ENCODE results near the gene SOX11. TPM values are rescaled to one million over a fixed set of nuclear protein-coding genes. Genes with fewer than 3 reads are reported as not detected.

Gene SOX11
- total RNA-seq, 1 donor from 2014 or later = 31.6 TPM

DNA sequence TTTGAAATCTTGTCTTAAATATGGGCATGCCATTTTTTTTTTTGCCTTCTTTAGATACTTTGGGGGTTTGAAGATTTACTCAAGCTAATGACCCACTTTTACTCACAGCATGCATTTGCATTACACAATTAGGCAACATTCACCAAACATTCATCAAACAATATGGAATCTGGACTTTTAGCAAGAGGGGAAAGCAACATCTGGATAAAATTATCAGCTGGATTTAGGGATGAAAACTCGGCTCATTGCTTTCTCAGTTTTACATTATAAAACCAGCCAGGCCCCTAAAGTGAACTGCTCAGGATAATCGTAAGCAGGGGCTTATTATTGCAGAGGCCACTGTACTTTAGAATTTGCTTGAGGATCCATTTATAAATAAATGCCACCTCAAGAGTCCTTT lies 44.7 kb downstream of the SOX11 start:
- Mint-ChIP-seq H3K4me1 (ENCODE audit: low read depth) (no peaks in the 10 kb centered on the region), H3K36me3 (ENCODE audit: low read depth) (no peaks in the 10 kb centered on the region), H3K27me3 (ENCODE audit: low read depth) (no peaks in the 10 kb centered on the region), H3K9me3 (ENCODE audit: low read depth) (no peaks in the 10 kb centered on the region), H3K27ac (ENCODE audit: unreplicated experiment) (no peak overlapping the region), H3K4me3 (ENCODE audit: unreplicated experiment) (no peak overlapping the region)
- DNase-seq (ENCODE audit: low spot score) = no peak
- TF ChIP-seq, protein P1, sequence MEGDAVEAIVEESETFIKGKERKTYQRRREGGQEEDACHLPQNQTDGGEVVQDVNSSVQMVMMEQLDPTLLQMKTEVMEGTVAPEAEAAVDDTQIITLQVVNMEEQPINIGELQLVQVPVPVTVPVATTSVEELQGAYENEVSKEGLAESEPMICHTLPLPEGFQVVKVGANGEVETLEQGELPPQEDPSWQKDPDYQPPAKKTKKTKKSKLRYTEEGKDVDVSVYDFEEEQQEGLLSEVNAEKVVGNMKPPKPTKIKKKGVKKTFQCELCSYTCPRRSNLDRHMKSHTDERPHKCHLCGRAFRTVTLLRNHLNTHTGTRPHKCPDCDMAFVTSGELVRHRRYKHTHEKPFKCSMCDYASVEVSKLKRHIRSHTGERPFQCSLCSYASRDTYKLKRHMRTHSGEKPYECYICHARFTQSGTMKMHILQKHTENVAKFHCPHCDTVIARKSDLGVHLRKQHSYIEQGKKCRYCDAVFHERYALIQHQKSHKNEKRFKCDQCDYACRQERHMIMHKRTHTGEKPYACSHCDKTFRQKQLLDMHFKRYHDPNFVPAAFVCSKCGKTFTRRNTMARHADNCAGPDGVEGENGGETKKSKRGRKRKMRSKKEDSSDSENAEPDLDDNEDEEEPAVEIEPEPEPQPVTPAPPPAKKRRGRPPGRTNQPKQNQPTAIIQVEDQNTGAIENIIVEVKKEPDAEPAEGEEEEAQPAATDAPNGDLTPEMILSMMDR (IDR thresholded peaks at IDR 0.05) = no peak

DNA sequence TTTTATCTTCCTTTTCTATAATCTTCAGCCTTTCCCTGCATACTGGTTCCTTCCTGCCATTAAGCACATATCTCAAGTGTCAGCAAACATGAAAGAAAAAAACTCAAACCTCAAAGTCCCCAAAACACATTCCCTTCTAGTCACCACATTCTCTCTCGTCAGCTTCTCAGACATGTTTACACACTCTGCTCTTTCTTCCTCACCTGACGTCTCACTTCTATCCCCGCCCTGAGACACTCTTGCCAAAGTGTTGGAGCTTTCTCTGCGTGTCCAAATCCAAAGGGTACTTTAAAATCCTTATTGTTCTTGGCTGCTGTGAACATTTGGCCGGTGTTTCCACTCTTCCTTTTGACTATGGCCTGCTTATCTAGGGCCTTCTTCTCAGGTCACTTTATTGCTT lies 47.9 kb downstream of the SOX11 start:
- no peak overlapping the region for H3K4me3 Mint-ChIP-seq (ENCODE audit: unreplicated experiment)
- H3K4me1 Mint-ChIP-seq (ENCODE audit: low read depth) = no peaks in the 10 kb centered on the region
- H3K9me3 Mint-ChIP-seq (ENCODE audit: low read depth) = no peaks in the 10 kb centered on the region
- DNase-seq (ENCODE audit: low spot score) = no peak
- H3K36me3 Mint-ChIP-seq (ENCODE audit: low read depth) = no peaks in the 10 kb centered on the region
- peaks cover 2% of the 10 kb centered on the region for H3K27me3 Mint-ChIP-seq (ENCODE audit: low read depth)
- H3K27ac Mint-ChIP-seq (ENCODE audit: unreplicated experiment) = no peak overlapping the region
- TF ChIP-seq, protein P1 (IDR thresholded peaks at IDR 0.05) = no peak

DNA sequence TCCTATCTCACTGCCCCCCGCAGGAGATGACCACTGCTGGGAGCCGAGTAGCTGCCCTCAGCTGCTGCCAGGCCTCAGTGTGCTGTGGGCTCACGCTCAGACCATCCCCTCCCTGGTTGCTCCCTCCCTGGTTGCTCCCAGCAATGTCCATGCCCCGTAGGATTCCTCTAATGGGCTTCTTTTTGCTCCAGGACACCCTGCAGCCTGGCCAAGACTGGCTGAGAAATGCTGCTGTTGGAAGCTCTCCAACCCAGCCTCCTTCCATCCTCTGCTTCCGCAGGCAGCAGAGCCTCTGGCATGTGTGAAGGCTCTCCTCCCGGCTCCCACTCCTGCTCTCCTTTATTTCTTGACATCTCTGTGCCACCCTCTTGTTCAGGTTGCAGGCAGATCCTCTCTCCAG lies 48.6 kb downstream of the SOX11 start:
- H3K27ac Mint-ChIP-seq (ENCODE audit: unreplicated experiment) = no peak overlapping the region
- TF ChIP-seq, protein P1 (IDR thresholded peaks at IDR 0.05) = no peak
- H3K4me3 Mint-ChIP-seq (ENCODE audit: unreplicated experiment) = no peak overlapping the region
- H3K27me3 Mint-ChIP-seq (ENCODE audit: low read depth) = peaks cover 5% of the 10 kb centered on the region
- no peaks in the 10 kb centered on the region for H3K9me3 Mint-ChIP-seq (ENCODE audit: low read depth)
- no peak for DNase-seq (ENCODE audit: low spot score)
- H3K4me1 Mint-ChIP-seq (ENCODE audit: low read depth) = no peaks in the 10 kb centered on the region
- no peaks in the 10 kb centered on the region for H3K36me3 Mint-ChIP-seq (ENCODE audit: low read depth)

DNA sequence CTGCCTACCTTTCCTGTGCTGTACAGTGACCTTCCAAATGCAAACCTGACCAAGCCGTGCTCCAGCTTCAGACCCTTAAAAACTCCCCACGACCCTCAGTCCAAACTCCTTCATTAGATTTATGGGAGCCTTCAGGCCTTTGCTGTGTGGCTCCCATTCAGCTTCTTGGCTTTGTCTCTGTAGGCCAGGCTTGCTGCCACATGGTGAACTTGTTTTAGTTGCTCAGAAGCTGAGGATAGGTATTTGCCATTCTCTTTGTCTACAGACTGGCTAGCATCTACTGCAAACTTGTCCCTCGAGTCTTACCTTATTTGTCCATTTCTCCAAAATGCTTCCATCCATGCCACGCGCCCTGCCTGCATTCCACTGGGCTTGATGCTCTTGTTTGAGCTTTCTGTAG lies 49.1 kb downstream of the SOX11 start:
- H3K36me3 Mint-ChIP-seq (ENCODE audit: low read depth) = no peaks in the 10 kb centered on the region
- TF ChIP-seq, protein P1 (IDR thresholded peaks at IDR 0.05) = no peak
- H3K27me3 Mint-ChIP-seq (ENCODE audit: low read depth) = peaks cover 6% of the 10 kb centered on the region
- DNase-seq (ENCODE audit: low spot score) = no peak
- H3K9me3 Mint-ChIP-seq (ENCODE audit: low read depth) = no peaks in the 10 kb centered on the region
- no peak overlapping the region for H3K4me3 Mint-ChIP-seq (ENCODE audit: unreplicated experiment)
- no peaks in the 10 kb centered on the region for H3K4me1 Mint-ChIP-seq (ENCODE audit: low read depth)
- no peak overlapping the region for H3K27ac Mint-ChIP-seq (ENCODE audit: unreplicated experiment)

DNA sequence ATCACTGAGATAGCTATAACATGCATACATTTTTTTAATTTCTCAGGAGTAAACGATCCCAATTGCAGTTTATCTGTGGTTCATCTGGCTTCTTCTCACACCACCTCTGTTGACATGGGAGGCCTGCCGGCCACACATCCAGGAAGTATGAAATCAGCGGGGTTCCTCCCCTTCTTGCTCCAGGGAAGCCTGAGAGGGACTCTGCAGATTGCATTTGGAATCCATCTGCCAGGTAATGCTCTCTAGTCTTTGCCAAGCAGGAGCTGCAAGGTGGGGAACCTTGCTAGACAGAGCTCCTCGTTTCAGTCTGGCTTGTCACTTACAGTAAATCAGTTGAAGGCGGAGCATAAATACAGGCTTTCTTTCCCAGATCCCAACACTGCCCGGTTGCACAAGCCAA lies 49.9 kb downstream of the SOX11 start:
- no peaks in the 10 kb centered on the region for H3K9me3 Mint-ChIP-seq (ENCODE audit: low read depth)
- DNase-seq (ENCODE audit: low spot score) = no peak
- no peak overlapping the region for H3K27ac Mint-ChIP-seq (ENCODE audit: unreplicated experiment)
- H3K4me3 Mint-ChIP-seq (ENCODE audit: unreplicated experiment) = no peak overlapping the region
- H3K27me3 Mint-ChIP-seq (ENCODE audit: low read depth) = peaks cover 8% of the 10 kb centered on the region
- no peaks in the 10 kb centered on the region for H3K36me3 Mint-ChIP-seq (ENCODE audit: low read depth)
- H3K4me1 Mint-ChIP-seq (ENCODE audit: low read depth) = no peaks in the 10 kb centered on the region
- TF ChIP-seq, protein P1 (IDR thresholded peaks at IDR 0.05) = no peak

All from chondrocyte (in vitro differentiated cells).